GM12878 (cell line): ENCODE results near the gene KLHL1.

Source experiments
- ESRRA ChIP-seq: IDR thresholded peaks from 2 replicates; pipeline ENCODE4 v1.6.1; 2012; ENCODE audit warnings: mild to moderate bottlenecking, low read length, improper control_type of control experiment
- POLR2AphosphoS5 ChIP-seq: IDR thresholded peaks from 2 replicates; pipeline ENCODE4 v1.6.1; 2011; ENCODE audit warnings: mild to moderate bottlenecking, low read length, inconsistent platforms
- TF ChIP-seq, protein P1 (sequence below): IDR thresholded peaks from 2 replicates; pipeline ENCODE4 v1.6.1; 2011; ENCODE audit warnings: low read depth, low read length, improper control_type of control experiment, borderline replicate concordance
- TF ChIP-seq, protein P2 (sequence below), 3 experiments: IDR thresholded peaks in 2 of 3; conservative IDR thresholded peaks in 1 of 3; 2 replicates each; pipeline ENCODE4 v1.5.1; 2011; ENCODE audit warnings: low read depth in 3 of 3, low read length in 3 of 3, mild to moderate bottlenecking in 3 of 3, control low read depth in 2 of 3, moderate library complexity in 2 of 3, inconsistent platforms in 1 of 3, mixed read lengths in 1 of 3; ENCODE audit not compliant: control insufficient read depth in 2 of 3, insufficient read depth in 1 of 3; ENCODE audit errors: extremely low read depth in 1 of 3

- no peak for TF ChIP-seq POLR2AphosphoS5
- TF ChIP-seq, protein P1, sequence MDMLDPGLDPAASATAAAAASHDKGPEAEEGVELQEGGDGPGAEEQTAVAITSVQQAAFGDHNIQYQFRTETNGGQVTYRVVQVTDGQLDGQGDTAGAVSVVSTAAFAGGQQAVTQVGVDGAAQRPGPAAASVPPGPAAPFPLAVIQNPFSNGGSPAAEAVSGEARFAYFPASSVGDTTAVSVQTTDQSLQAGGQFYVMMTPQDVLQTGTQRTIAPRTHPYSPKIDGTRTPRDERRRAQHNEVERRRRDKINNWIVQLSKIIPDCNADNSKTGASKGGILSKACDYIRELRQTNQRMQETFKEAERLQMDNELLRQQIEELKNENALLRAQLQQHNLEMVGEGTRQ, result no peak
- TF ChIP-seq ESRRA, result no peak
- TF ChIP-seq, protein P2, sequence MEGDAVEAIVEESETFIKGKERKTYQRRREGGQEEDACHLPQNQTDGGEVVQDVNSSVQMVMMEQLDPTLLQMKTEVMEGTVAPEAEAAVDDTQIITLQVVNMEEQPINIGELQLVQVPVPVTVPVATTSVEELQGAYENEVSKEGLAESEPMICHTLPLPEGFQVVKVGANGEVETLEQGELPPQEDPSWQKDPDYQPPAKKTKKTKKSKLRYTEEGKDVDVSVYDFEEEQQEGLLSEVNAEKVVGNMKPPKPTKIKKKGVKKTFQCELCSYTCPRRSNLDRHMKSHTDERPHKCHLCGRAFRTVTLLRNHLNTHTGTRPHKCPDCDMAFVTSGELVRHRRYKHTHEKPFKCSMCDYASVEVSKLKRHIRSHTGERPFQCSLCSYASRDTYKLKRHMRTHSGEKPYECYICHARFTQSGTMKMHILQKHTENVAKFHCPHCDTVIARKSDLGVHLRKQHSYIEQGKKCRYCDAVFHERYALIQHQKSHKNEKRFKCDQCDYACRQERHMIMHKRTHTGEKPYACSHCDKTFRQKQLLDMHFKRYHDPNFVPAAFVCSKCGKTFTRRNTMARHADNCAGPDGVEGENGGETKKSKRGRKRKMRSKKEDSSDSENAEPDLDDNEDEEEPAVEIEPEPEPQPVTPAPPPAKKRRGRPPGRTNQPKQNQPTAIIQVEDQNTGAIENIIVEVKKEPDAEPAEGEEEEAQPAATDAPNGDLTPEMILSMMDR (IDR thresholded peaks at IDR 0.05 in 2 of 3, conservative IDR thresholded peaks at IDR 0.05 in 1 of 3; ENCODE audit: control insufficient read depth in 2 of 3, extremely low read depth in 1 of 3, insufficient read depth in 1 of 3, low read depth in 3 of 3, low read length in 3 of 3), result no peak
Measured at GRCh38 chr13:69809152-69809551, 299.1 kb downstream of the KLHL1 start.
